GM23248 (cell line): ENCODE results near the gene GABBR1.

Experiments used
- EZH2 ChIP-seq: fragments of 200-600 bp; sonication (generic); IDR thresholded peaks from 2 replicates; pipeline ENCODE4 v1.6.1; 2018; ENCODE audit warnings: antibody characterized with exemption, mild to moderate bottlenecking; ENCODE audit not compliant: insufficient read depth, poor library complexity, severe bottlenecking
- EZH2phosphoT487 ChIP-seq: fragments of 200-600 bp; sonication (generic); IDR thresholded peaks from 2 replicates; pipeline ENCODE4 v1.6.1; 2018; ENCODE audit warnings: antibody characterized with exemption, moderate library complexity, mild to moderate bottlenecking, low read depth; ENCODE audit not compliant: insufficient read depth

DNA sequence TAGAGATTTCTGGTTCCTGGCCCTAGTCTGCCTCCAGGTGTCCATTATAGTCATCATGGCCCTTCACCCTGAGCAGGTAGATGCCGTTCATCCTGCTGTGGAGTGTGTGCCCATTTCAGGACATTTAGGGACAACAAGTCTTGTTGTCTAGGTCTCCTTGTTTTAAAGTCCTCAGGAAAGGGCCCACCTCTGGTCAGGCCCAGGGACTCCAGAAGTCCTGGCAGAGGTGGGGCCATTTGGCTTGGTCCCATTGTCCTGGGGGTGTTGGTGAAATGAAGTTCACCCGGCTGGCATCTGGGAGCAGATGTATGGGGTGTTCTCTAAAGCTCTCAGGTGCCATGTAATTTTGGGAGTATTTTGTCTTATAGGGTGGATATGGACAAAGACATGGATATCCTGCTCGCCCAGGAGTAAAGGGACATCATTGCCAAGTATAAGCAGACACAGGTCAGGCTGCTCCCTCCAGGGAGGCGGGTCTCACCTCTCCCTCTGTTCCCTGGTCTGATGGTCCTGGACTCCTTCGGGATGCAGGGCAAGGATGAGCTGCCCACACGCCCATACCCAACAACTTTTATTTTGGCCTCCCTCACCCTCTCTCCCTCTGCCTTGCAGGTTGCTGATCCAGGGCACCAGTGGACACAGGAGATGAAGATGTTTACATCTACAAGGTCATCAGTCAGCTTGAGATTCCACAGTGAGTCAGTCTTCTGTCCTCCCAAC lies 113.5 kb downstream of the GABBR1 start:
- TF ChIP-seq EZH2 (no peak), EZH2phosphoT487 (no peak)
